GM21447 (cell line): ENCODE results near the gene ADGRB2.

Source experiments
- ATAC-seq: cut with Tn5 transposase; IDR thresholded peaks from one replicate; pipeline ENCODE4 v1.9.1; 2021; ENCODE audit not compliant: unreplicated experiment

Gene ADGRB2

GRCh38 chr1:31764312-31765040 is at the start of gene ADGRB2:
Gene ADGRB2, minus strand, starts transcription at chr1:31764340. Its CDS starts 7,119 bp downstream, at chr1:31757221.
- no peak for ATAC-seq

- ATAC-seq, result no peak
Measured at GRCh38 chr1:31812158-31812829, 48.2 kb upstream of the ADGRB2 start.

GRCh38 chr1:31811605-31812004 is 47.5 kb upstream of the ADGRB2 start:
- no peak for ATAC-seq

- ATAC-seq, result no peak
Measured at GRCh38 chr1:31809698-31810097, 45.6 kb upstream of the ADGRB2 start.

- ATAC-seq, result no peak
Measured at GRCh38 chr1:31807273-31808048, 43.3 kb upstream of the ADGRB2 start.

GRCh38 chr1:31805318-31805717 is 41.2 kb upstream of the ADGRB2 start:
- ATAC-seq, result no peak

- no peak for ATAC-seq
Measured at GRCh38 chr1:31804098-31804497, 40.0 kb upstream of the ADGRB2 start.

GRCh38 chr1:31803610-31804009 is 39.5 kb upstream of the ADGRB2 start:
- ATAC-seq, result no peak

- no peak for ATAC-seq
Measured at GRCh38 chr1:31802190-31803150, 38.3 kb upstream of the ADGRB2 start.

- no peak for ATAC-seq
Measured at GRCh38 chr1:31801458-31801857, 37.3 kb upstream of the ADGRB2 start.

GRCh38 chr1:31800674-31800967 is 36.5 kb upstream of the ADGRB2 start:
- no peak for ATAC-seq

- ATAC-seq, result no peak
Measured at GRCh38 chr1:31799895-31800673, 35.9 kb upstream of the ADGRB2 start.

- no peak for ATAC-seq
Measured at GRCh38 chr1:31799196-31799894, 35.2 kb upstream of the ADGRB2 start.

- no peak for ATAC-seq
Measured at GRCh38 chr1:31798433-31799195, 34.5 kb upstream of the ADGRB2 start.

GRCh38 chr1:31798086-31798432 is 33.9 kb upstream of the ADGRB2 start:
- ATAC-seq, result no peak

- no peak for ATAC-seq
Measured at GRCh38 chr1:31797216-31797615, 33.1 kb upstream of the ADGRB2 start.

- no peak for ATAC-seq
Measured at GRCh38 chr1:31796707-31797106, 32.6 kb upstream of the ADGRB2 start.

GRCh38 chr1:31795801-31796621 is 31.9 kb upstream of the ADGRB2 start:
- ATAC-seq, result no peak
